ENCODE measurements around the gene PODN.

PODN gene

GRCh38 chr1:53061859-53062707 is at the start of gene PODN:
Gene PODN, plus strand, starts transcription at chr1:53062213. Its CDS starts 7,643 bp downstream, at chr1:53069856.
- no peak for DNase-seq (ENCODE audit: low read depth in 2 of 2)

GRCh38 chr1:53014791-53015507 is 47.1 kb upstream of the PODN start:
- DNase-seq (ENCODE audit: low read depth in 2 of 2) = peak; percentile 37 to 45

- no peak for DNase-seq (ENCODE audit: low read depth in 2 of 2)
These were observed 46.5 kb upstream of the PODN start for GRCh38 chr1:53015508-53015860.

GRCh38 chr1:53016705-53017104 is 45.3 kb upstream of the PODN start:
- no peak for DNase-seq (ENCODE audit: low read depth in 2 of 2)

- DNase-seq (ENCODE audit: low read depth in 2 of 2) = no peak
These were observed 41.4 kb upstream of the PODN start for GRCh38 chr1:53020588-53020987.

- DNase-seq (ENCODE audit: low read depth in 2 of 2) = no peak
These were observed 39.8 kb upstream of the PODN start for GRCh38 chr1:53022179-53022578.

- DNase-seq (ENCODE audit: low read depth in 2 of 2) = no peak
These were observed 38.5 kb upstream of the PODN start for GRCh38 chr1:53023546-53023945.

GRCh38 chr1:53024117-53024516 is 37.9 kb upstream of the PODN start:
- no peak for DNase-seq (ENCODE audit: low read depth in 2 of 2)

GRCh38 chr1:53025034-53025768 is 36.8 kb upstream of the PODN start:
- no peak for DNase-seq (ENCODE audit: low read depth in 2 of 2)

GRCh38 chr1:53025769-53026112 is 36.3 kb upstream of the PODN start:
- no peak for DNase-seq (ENCODE audit: low read depth in 2 of 2)

GRCh38 chr1:53026254-53026653 is 35.8 kb upstream of the PODN start:
- DNase-seq (ENCODE audit: low read depth in 2 of 2) = no peak

- DNase-seq (ENCODE audit: low read depth in 2 of 2) = no peak
These were observed 30.3 kb upstream of the PODN start for GRCh38 chr1:53031732-53032131.

GRCh38 chr1:53037159-53037558 is 24.9 kb upstream of the PODN start:
- DNase-seq (ENCODE audit: low read depth in 2 of 2) = no peak

GRCh38 chr1:53038566-53038965 is 23.4 kb upstream of the PODN start:
- DNase-seq (ENCODE audit: low read depth in 2 of 2) = no peak

GRCh38 chr1:53043271-53043670 is 18.7 kb upstream of the PODN start:
- no peak for DNase-seq (ENCODE audit: low read depth in 2 of 2)

GRCh38 chr1:53044926-53045325 is 17.1 kb upstream of the PODN start:
- DNase-seq (ENCODE audit: low read depth in 2 of 2) = no peak

GRCh38 chr1:53046930-53047329 is 15.1 kb upstream of the PODN start:
- DNase-seq (ENCODE audit: low read depth in 2 of 2) = no peak

GRCh38 chr1:53047737-53048736 is 14.0 kb upstream of the PODN start:
- DNase-seq (ENCODE audit: low read depth in 2 of 2) = no peak

- DNase-seq (ENCODE audit: low read depth in 2 of 2) = no peak
These were observed 12.9 kb upstream of the PODN start for GRCh38 chr1:53048960-53049573.

GRCh38 chr1:53049574-53049967 is 12.4 kb upstream of the PODN start:
- DNase-seq (ENCODE audit: low read depth in 2 of 2) = no peak

- DNase-seq (ENCODE audit: low read depth in 2 of 2) = no peak
These were observed 11.7 kb upstream of the PODN start for GRCh38 chr1:53050310-53050709.

All from activated CD8-positive, alpha-beta memory T cell treated with anti-CD3 and anti-CD28 coated beads for 4 hours (primary cell).